Activated T-cell treated with anti-CD3 and anti-CD28 coated beads, Interleukin-2, amount 50 U/mL, for 24 hours (primary cell): ENCODE data around the gene SCG3.

ENCODE experiments used
- DNase-seq: peaks from one replicate; pipeline ENCODE4 v3.0.0-alpha.2; 2020
- H3K27ac Mint-ChIP-seq: 2 replicates; pipeline ENCODE4 v1.8.0; 2020; ENCODE audit warnings: mild to moderate bottlenecking, mixed read lengths
- H3K27me3 Mint-ChIP-seq: 2 replicates; pipeline ENCODE4 v1.8.0; 2020; ENCODE audit warnings: mixed read lengths
- H3K36me3 Mint-ChIP-seq: 2 replicates; pipeline ENCODE4 v1.8.0; 2020; ENCODE audit warnings: low read depth, mixed read lengths
- H3K4me1 Mint-ChIP-seq: 2 replicates; pipeline ENCODE4 v1.8.0; 2020; ENCODE audit warnings: low read depth, mixed read lengths
- H3K4me3 Mint-ChIP-seq: 2 replicates; pipeline ENCODE4 v1.8.0; 2020; ENCODE audit warnings: mild to moderate bottlenecking, moderate library complexity, mixed read lengths
- H3K9me3 Mint-ChIP-seq: 2 replicates; pipeline ENCODE4 v1.8.0; 2020; ENCODE audit warnings: mixed read lengths

Gene SCG3

DNA sequence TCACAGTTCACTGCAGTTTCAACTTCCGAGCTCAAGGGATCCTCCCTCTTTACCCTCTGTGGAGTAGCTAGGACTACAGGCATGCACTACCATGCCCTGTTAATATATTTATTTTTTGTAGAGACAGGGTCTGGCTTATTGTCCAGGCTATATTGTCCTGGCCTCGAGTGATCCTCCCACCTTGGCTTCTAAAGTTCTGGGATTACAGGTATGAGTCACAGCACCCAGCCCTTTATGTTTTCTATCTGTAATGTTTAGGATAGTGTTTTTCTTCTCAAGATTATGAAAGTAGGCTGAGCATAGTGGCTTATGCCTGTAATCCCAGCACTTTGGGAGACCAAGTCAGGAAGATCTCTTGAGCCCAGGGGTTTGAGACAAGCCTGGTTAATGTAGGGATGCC lies 11.9 kb upstream of the SCG3 start:
- DNase-seq, result no peak
- H3K9me3 Mint-ChIP-seq, result no peaks in the 10 kb centered on the region
- H3K36me3 Mint-ChIP-seq, result no peaks in the 10 kb centered on the region
- H3K4me3 Mint-ChIP-seq, result no peak overlapping the region
- H3K27me3 Mint-ChIP-seq, result peaks cover 19% of the 10 kb centered on the region
- no peaks in the 10 kb centered on the region for H3K4me1 Mint-ChIP-seq
- no peak overlapping the region for H3K27ac Mint-ChIP-seq

DNA sequence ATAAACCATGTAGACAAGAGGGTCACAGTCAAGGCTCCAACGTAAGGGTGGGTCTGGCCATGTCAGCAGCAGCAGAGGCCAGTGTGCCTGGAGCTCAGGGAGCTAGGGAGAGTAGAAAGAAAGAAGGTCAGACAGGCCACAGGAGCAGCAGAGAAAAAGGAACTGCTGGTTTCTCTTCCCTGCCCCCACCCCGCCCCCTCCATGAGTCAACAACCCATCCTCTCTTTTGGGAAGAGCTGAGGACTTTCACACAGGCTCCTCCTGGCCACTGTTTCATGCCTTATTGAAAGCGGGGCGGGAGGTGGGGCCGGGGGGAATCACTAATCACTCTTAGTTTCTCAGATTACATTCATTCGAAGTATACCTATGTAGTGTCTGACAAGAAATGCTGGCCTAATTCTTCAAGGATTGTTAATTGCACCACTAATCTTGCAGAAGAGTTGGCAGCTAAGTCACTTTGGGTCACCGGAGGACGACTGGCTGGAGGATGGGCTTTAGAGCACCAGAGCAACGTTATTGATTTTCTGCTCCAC lies 9.1 kb upstream of the SCG3 start:
- Mint-ChIP-seq H3K4me1 (no peaks in the 10 kb centered on the region), H3K27me3 (peaks cover 9% of the 10 kb centered on the region), H3K4me3 (no peak overlapping the region), H3K36me3 (no peaks in the 10 kb centered on the region), H3K9me3 (no peaks in the 10 kb centered on the region), H3K27ac (no peak overlapping the region)
- DNase-seq, result no peak

DNA sequence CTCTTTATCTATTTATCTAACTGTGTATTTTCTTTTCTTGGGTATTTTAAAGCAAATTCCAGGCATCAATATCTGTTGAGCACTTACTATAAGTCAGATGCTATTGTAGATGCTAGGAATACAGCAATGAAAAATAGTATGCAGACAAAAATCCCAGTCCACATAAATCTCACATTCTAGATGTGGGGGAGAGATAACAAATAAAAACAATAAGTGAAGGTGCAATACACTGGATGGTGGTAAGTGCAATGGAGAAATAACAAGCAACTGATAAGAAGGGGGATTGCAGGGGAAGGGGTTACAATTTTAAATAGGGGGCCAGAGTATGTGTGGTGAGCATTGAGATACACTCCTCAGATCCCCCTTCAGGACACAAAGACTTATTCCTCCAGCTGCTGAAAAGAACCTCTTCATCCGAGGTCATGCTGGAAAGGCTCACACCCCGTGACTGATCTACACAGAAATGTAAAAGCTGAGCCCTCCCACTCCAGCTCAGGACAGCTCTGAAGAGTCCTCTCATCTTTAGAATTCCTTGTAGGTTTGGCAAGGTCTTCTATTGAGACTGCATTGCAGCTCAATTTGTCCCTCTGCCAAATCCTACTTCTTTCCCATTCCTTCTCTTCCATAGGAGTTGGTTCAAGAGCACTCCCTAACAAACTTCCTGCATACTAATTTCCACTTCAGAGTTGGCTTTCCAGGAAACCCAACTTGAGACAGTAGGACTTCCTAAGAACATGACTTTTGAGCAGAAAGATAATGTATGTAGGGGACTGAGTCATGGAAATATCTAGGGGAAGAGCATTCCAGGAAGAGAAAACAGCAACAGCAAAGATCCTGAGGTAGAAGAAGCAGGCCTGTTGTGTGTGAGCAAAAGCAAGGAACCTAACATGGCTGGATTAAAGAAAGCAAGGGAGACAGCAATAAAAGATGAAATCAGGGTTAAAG lies 8.1 kb upstream of the SCG3 start:
- no peak for DNase-seq
- Mint-ChIP-seq H3K36me3 (no peaks in the 10 kb centered on the region), H3K4me1 (no peaks in the 10 kb centered on the region)

DNA sequence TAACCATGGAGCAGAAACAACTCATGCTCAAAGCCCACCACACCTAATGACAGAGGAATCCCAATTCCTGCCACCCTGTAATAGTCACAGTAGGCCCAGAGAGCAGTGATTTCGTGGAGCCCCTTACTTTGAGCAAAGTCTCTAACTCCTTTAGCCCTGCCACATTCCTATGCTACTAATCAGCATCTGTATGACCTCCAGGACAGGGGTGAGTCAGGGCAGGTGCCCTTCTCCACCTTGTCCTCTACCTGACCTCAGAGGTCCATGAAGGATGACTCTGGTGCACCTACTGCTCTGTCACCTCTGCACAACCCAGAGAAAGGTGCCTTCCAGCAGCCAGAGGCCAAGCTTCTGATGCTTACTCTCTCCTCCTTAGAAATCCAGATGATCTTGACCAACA lies 6.1 kb upstream of the SCG3 start:
- no peaks in the 10 kb centered on the region for H3K9me3 Mint-ChIP-seq
- no peaks in the 10 kb centered on the region for H3K36me3 Mint-ChIP-seq
- no peak for DNase-seq
- H3K4me3 Mint-ChIP-seq, result no peak overlapping the region
- no peak overlapping the region for H3K27ac Mint-ChIP-seq
- H3K27me3 Mint-ChIP-seq, result peaks cover 19% of the 10 kb centered on the region
- no peaks in the 10 kb centered on the region for H3K4me1 Mint-ChIP-seq

More for the DNA sequence above, 8.1 kb upstream of the SCG3 start:
- Mint-ChIP-seq H3K4me3 (no peak overlapping the region), H3K9me3 (no peaks in the 10 kb centered on the region), H3K27me3 (peaks cover 9% of the 10 kb centered on the region), H3K27ac (no peak overlapping the region)

DNA sequence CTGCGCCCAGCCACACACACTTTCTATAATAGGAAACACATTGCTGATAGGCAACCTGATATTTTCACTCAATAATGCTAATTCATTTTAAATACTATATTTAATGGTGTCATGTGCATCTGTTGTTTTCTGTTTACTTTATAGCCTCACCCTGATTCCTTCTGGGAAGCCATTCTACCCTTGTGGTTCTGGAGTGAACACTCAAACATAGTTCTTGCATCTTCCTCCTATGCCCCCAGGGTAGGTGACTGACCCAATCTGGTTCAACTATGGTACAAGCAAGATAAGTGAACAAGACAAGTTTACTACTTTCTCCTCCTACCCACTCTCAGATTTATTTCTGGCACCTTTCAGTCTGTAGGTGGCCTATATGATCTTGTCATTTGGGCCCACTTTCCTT lies 4.3 kb upstream of the SCG3 start:
- H3K27ac Mint-ChIP-seq, result no peak overlapping the region
- no peaks in the 10 kb centered on the region for H3K36me3 Mint-ChIP-seq
- DNase-seq, result no peak
- peaks cover 7% of the 10 kb centered on the region for H3K4me1 Mint-ChIP-seq
- H3K9me3 Mint-ChIP-seq, result no peaks in the 10 kb centered on the region
- peaks cover 31% of the 10 kb centered on the region for H3K27me3 Mint-ChIP-seq
- H3K4me3 Mint-ChIP-seq, result no peak overlapping the region

DNA sequence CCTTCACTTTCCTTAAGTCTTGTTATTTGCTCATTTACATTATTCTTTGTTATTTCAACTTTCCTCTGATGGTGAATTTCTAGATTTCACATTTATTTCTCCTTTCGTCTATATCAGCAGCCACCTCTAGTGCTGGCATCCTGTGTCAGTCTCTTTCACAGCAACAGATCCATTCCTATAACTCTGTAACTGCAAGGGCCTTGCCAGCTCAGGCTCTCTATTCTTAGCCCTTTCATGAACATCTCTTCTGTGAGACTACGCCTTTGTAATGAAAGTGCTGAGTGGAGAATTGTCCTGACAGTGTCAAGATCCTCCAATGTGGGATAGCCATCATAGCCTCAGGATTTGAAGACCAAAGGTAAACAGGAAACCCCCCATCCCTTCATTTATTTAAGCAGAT lies 3.9 kb upstream of the SCG3 start:
- H3K9me3 Mint-ChIP-seq, result no peaks in the 10 kb centered on the region
- no peak for DNase-seq
- H3K36me3 Mint-ChIP-seq, result no peaks in the 10 kb centered on the region
- peaks cover 7% of the 10 kb centered on the region for H3K4me1 Mint-ChIP-seq
- H3K4me3 Mint-ChIP-seq, result no peak overlapping the region
- peaks cover 30% of the 10 kb centered on the region for H3K27me3 Mint-ChIP-seq
- H3K27ac Mint-ChIP-seq, result no peak overlapping the region

DNA sequence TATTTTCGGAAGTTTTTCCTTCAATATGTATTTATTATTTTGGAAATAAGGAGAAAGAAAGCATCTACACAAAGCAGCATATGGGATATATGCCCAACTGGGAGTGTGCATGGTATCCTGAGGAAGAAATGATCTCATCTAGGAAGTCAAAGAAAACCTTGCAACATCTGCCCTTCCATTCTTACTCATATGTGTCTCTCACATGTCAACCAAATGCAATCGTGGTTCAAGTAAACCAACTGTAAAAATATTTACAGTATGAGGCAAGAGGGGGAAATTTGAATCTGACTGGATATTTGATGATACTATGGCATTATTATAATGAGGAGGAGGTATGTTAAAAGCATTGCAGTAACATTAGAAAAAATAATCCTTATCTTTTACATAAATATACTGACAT lies 3.2 kb upstream of the SCG3 start:
- no peak overlapping the region for H3K4me3 Mint-ChIP-seq
- H3K4me1 Mint-ChIP-seq, result peaks cover 7% of the 10 kb centered on the region
- peaks cover 35% of the 10 kb centered on the region for H3K27me3 Mint-ChIP-seq
- no peak overlapping the region for H3K27ac Mint-ChIP-seq
- H3K36me3 Mint-ChIP-seq, result no peaks in the 10 kb centered on the region
- no peak for DNase-seq
- H3K9me3 Mint-ChIP-seq, result no peaks in the 10 kb centered on the region

DNA sequence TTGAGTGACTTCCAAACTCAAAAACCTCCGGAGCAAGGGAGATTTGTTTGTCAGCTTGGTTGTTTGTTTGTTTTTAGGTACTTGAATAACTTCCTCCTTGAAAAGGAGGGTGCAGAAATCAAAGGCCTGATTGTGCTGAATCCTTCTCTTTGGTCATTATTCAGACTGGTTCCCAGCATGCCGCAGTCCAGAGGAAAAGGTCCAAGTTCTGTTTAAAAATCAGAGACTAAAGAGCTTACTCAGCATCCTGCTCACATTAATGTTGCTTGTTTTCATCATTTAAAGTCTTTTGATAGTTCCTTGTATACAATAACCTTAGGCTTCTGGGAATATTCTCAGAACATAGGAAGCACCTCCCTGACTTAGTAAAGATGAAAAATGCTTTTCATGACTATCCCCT lies 982 bp upstream of the SCG3 start:
- DNase-seq, result no peak
- H3K9me3 Mint-ChIP-seq, result no peaks in the 10 kb centered on the region
- no peaks in the 10 kb centered on the region for H3K36me3 Mint-ChIP-seq
- peaks cover 51% of the 10 kb centered on the region for H3K27me3 Mint-ChIP-seq
- H3K27ac Mint-ChIP-seq, result no peak overlapping the region
- peaks cover 7% of the 10 kb centered on the region for H3K4me1 Mint-ChIP-seq
- no peak overlapping the region for H3K4me3 Mint-ChIP-seq

DNA sequence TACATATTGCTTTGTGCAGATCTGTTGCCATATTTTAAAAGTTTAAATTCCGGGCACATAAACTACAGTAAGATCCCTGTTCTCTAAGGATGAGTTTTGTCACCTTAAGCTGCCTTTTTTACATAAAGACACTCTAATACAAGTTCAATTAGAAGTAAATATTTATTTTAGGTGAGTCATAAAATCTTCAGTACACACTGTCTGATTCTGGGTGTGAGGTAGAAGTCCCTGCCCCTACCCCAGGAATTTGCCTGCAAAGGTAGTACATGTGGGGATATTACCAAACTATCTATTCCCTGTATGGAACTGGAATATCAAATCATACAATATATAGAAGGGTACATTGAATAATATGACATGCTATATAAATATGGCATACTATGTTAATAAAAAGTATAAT lies 6.3 kb downstream of the SCG3 start:
- peaks cover 49% of the 10 kb centered on the region for H3K27me3 Mint-ChIP-seq

DNA sequence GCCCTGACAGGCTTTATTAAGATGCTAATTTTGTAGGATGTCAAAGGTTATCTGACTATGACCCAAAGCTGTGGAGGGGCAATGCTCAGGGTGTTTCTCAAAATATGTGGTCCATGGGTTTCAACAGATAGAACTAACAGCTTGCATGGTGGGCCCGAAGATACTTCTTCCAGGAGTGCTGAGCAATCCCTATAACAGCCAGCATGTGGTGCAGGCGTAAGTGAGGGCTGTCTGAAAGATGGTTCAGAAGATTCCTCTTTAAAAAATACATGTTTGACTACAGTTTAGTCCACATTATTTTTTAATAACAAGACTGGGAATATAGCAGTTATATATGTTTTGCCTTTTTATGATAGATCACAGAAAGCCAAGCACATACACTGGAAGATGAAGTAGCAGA lies 7.6 kb downstream of the SCG3 start:
- Mint-ChIP-seq H3K27me3 (peaks cover 49% of the 10 kb centered on the region), H3K27ac (no peak overlapping the region), H3K9me3 (no peaks in the 10 kb centered on the region)

More for the DNA sequence above, 6.3 kb downstream of the SCG3 start:
- no peaks in the 10 kb centered on the region for H3K9me3 Mint-ChIP-seq
- no peak overlapping the region for H3K4me3 Mint-ChIP-seq
- DNase-seq, result no peak
- no peak overlapping the region for H3K27ac Mint-ChIP-seq
- no peaks in the 10 kb centered on the region for H3K36me3 Mint-ChIP-seq
- peaks cover 11% of the 10 kb centered on the region for H3K4me1 Mint-ChIP-seq

DNA sequence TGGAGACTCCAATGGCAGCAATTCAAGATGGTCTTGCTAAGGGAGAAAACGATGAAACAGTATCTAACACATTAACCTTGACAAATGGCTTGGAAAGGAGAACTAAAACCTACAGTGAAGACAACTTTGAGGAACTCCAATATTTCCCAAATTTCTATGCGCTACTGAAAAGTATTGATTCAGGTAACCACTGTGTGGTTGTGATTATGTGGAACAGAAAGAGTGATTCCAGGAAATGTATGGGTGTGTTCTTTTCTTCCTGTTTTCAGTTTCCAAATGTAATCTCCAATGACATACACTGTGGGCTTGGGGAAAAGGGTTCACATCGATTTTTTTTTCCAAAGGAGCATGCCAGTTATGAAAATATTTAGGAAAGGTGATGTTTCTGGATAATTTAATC lies 10.9 kb downstream of the SCG3 start:
- H3K4me1 Mint-ChIP-seq, result peaks cover 15% of the 10 kb centered on the region
- no peak overlapping the region for H3K4me3 Mint-ChIP-seq
- H3K9me3 Mint-ChIP-seq, result no peaks in the 10 kb centered on the region
- H3K27ac Mint-ChIP-seq, result no peak overlapping the region
- no peak for DNase-seq
- peaks cover 32% of the 10 kb centered on the region for H3K27me3 Mint-ChIP-seq
- H3K36me3 Mint-ChIP-seq, result no peaks in the 10 kb centered on the region

More for the DNA sequence above, 7.6 kb downstream of the SCG3 start:
- H3K4me3 Mint-ChIP-seq, result no peak overlapping the region
- peaks cover 15% of the 10 kb centered on the region for H3K4me1 Mint-ChIP-seq
- H3K36me3 Mint-ChIP-seq, result no peaks in the 10 kb centered on the region
- DNase-seq, result no peak

DNA sequence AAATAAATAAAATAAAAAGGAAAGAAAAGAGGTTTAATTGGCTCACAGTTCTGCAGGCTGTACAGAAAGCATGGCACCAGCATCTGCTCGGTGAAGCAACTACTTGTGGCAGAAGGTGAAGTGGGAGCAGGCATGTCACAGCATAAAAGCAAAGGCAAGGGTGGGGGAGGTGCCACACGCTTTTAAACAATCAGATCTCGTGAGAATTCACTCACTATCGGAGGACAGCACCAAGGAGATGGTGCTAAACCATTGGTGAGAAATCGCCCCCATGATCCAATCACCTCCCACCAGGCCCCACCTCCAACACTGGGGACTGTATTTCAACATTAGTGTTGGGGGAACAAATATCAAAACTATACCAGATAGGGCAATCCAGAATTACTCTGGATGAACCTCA lies 15.3 kb downstream of the SCG3 start:
- no peak for DNase-seq
- no peak overlapping the region for H3K27ac Mint-ChIP-seq
- peaks cover 31% of the 10 kb centered on the region for H3K27me3 Mint-ChIP-seq
- no peaks in the 10 kb centered on the region for H3K36me3 Mint-ChIP-seq
- no peaks in the 10 kb centered on the region for H3K9me3 Mint-ChIP-seq
- H3K4me1 Mint-ChIP-seq, result peaks cover 12% of the 10 kb centered on the region
- no peak overlapping the region for H3K4me3 Mint-ChIP-seq

DNA sequence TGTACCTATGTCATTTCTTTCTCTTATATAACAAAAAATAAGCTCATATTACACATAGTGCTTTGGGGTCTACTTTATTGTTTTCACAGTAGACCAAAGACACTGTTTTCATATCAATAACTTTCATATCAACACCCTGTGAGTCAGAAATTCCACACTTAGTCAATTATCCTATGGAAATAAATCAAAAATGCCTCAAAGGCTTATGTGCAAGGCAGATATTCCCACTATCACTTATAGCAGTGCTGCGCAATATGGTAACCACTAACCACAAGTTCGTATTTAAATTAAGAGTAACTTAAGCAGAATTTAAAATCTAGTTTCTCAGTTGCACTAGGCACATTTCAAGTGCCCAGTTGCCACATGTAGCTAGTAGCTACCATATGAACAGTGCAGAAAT lies 15.9 kb downstream of the SCG3 start:
- Mint-ChIP-seq H3K9me3 (no peaks in the 10 kb centered on the region), H3K4me3 (no peak overlapping the region), H3K36me3 (no peaks in the 10 kb centered on the region), H3K4me1 (peaks cover 6% of the 10 kb centered on the region), H3K27me3 (peaks cover 25% of the 10 kb centered on the region), H3K27ac (no peak overlapping the region)
- no peak for DNase-seq

DNA sequence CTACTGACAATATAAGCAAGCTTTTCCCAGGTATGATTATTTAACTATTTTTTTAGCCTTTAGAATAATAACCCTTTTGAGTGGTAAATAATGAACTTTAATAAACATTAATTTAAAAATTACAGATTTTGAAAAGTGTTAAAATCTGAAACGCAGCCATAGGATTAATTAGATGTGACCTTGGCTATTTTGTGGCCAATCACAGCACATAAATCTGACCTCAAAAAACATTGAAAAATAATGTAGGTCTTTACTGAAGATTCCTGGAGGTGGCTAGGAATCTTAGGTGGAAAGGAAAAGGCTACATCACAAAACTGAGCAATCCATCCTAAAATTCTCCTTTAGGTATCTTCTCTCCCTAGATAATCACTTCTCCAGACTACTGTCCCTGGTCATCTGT lies 18.1 kb downstream of the SCG3 start:
- Mint-ChIP-seq H3K4me3 (no peak overlapping the region), H3K9me3 (no peaks in the 10 kb centered on the region), H3K27ac (no peak overlapping the region), H3K27me3 (peaks cover 21% of the 10 kb centered on the region), H3K36me3 (no peaks in the 10 kb centered on the region), H3K4me1 (no peaks in the 10 kb centered on the region)
- no peak for DNase-seq

DNA sequence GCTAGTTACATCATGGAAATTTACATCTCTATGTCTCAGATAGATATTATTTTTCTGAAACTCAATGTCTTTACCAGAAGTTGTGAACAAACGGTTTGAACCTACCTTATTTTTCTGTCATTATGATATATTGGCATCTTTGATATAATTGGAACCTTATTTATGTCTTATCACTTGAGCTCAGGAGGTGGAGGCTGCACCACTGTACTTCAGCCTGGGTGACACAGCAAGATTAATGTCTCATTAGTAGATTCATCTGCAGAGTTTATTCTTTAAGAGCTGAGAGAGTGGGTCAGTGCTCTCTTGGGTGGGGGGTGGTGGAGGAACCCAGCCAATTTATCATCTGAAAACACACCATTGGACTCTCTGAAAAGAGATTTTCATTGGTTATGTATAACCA lies 21.4 kb downstream of the SCG3 start:
- Mint-ChIP-seq H3K27me3 (peaks cover 22% of the 10 kb centered on the region), H3K27ac (no peak overlapping the region), H3K36me3 (no peaks in the 10 kb centered on the region), H3K4me1 (no peaks in the 10 kb centered on the region), H3K9me3 (no peaks in the 10 kb centered on the region), H3K4me3 (no peak overlapping the region)
- no peak for DNase-seq
